NCI-H446 (cell line): ENCODE measurements around the gene ING3.

Source experiments
- DNase-seq, 2 experiments: peaks; one replicate each; lab custom pipeline; 2025; lab: John Stamatoyannopoulos, UW

Gene ING3

GRCh38 chr7:121026159-121026558, 75.6 kb downstream of the ING3 start:
- DNase-seq, result no peak

- DNase-seq, result no peak
Measured at GRCh38 chr7:121026577-121027111, 76.1 kb downstream of the ING3 start.
